Panc1 (cell line): ENCODE data around the gene PARS2. TPM values are rescaled to one million over a fixed set of nuclear protein-coding genes. Genes with fewer than 3 reads are reported as not detected.

Experiments
- ATAC-seq: fragments of 200-7000 bp; cut with Tn5 transposase; 2 replicates; pipeline ENCODE4 v1.9.1; 2020; ENCODE audit warnings: mild to moderate bottlenecking, moderate library complexity
- BruUV-seq: library from RNA; stranded (reverse); fragments of 400-500 nt; replicated peaks from 2 replicates; lab custom pipeline; 2021; lab: Mats Ljungman, UMichigan
- CTCF ChIA-PET: fragments of 300-600 bp; sonication (Branson Sonifier 250); formaldehyde crosslinking; loops from one replicate; lab custom pipeline; 2022; ENCODE audit warnings: antibody characterized with exemption; lab: Charles Lee
- POLR2A ChIA-PET: fragments of 300-600 bp; sonication (Branson Sonifier 250); formaldehyde crosslinking; loops from one replicate; lab custom pipeline; 2022; ENCODE audit warnings: antibody characterized with exemption; lab: Charles Lee
- DNase-seq: peaks from one replicate; pipeline ENCODE4 v3.0.0-alpha.2; 2010; ENCODE audit warnings: low read depth, low spot score
- H3K27ac ChIP-seq: 2 replicates; pipeline ENCODE4 v1.5.1; 2011; ENCODE audit warnings: mild to moderate bottlenecking, low read length, inconsistent platforms
- H3K27me3 ChIP-seq: fragments of 200-500 bp; sonication (Bioruptor generic); 2 replicates; pipeline ENCODE4 v1.6.0; 2014; ENCODE audit warnings: low read length, inconsistent platforms; ENCODE audit not compliant: control insufficient read depth, insufficient read depth
- H3K36me3 ChIP-seq: fragments of 200-500 bp; sonication (Bioruptor generic); 2 replicates; pipeline ENCODE4 v1.5.1; 2014; ENCODE audit warnings: inconsistent platforms, mild to moderate bottlenecking, low read length, moderate library complexity; ENCODE audit not compliant: control insufficient read depth, insufficient read depth
- H3K4me1 ChIP-seq: 2 replicates; pipeline ENCODE4 v1.5.1; 2011; ENCODE audit warnings: inconsistent platforms, mild to moderate bottlenecking, low read length, moderate library complexity; ENCODE audit not compliant: control insufficient read depth, insufficient read depth
- H3K4me3 ChIP-seq, 2 experiments: 2 replicates each; pipeline ENCODE4 v1.5.1; 2011 to 2012; ENCODE audit warnings: low read depth in 2 of 2, low read length in 2 of 2, mild to moderate bottlenecking in 2 of 2, inconsistent platforms in 1 of 2, moderate library complexity in 1 of 2
- H3K9me3 ChIP-seq: fragments of 200-500 bp; sonication (Bioruptor generic); 2 replicates; pipeline ENCODE4 v1.5.1; 2014; ENCODE audit warnings: low read depth, mild to moderate bottlenecking, inconsistent platforms, low read length, moderate library complexity; ENCODE audit not compliant: control insufficient read depth, insufficient read depth
- CTCF ChIP-seq: fragments of 450-650 bp; IDR thresholded peaks from 2 replicates; pipeline ENCODE4 v1.5.1; 2017; ENCODE audit warnings: mild to moderate bottlenecking
- POLR2AphosphoS5 ChIP-seq: IDR thresholded peaks from 2 replicates; pipeline ENCODE4 v1.6.1; 2012; ENCODE audit warnings: mild to moderate bottlenecking, low read depth, low read length, moderate library complexity
- REST ChIP-seq, 2 experiments: IDR thresholded peaks; 2 replicates each; pipeline ENCODE4 v1.6.1; 2011 to 2012; ENCODE audit warnings: low read depth in 2 of 2, control low read depth in 1 of 2, low read length in 1 of 2, mild to moderate bottlenecking in 1 of 2, moderate library complexity in 1 of 2; ENCODE audit not compliant: insufficient read depth in 1 of 2
- SIN3A ChIP-seq: IDR thresholded peaks from 2 replicates; pipeline ENCODE4 v1.6.1; 2012; ENCODE audit warnings: low read depth, mild to moderate bottlenecking, low read length, moderate library complexity, borderline replicate concordance; ENCODE audit not compliant: insufficient read depth
- TCF7L2 ChIP-seq: IDR thresholded peaks from 2 replicates; pipeline ENCODE4 v1.6.1; 2011; ENCODE audit warnings: mild to moderate bottlenecking, low read depth, low read length, inconsistent platforms
- in situ Hi-C: cut with HindIII; loops from 2 replicates; pipeline ENCODE4 v1.10.0; 2016; ENCODE audit warnings: low sequenced_read_pairs, low pct_unique_long_range_greater_than_20kb
- intact Hi-C: fragments of 100-400 bp; cut with micrococcal nuclease; formaldehyde crosslinking; loops from one replicate; pipeline ENCODE4 v1.10.0; 2022; ENCODE audit not compliant: unreplicated experiment
- total RNA-seq: library from RNA; stranded (reverse); gene quantifications from one replicate; pipeline ENCODE4 v1.2.1, GENCODE V29; 2021; ENCODE audit not compliant: unreplicated experiment

Gene PARS2
- total RNA-seq, 1 experiment from 2014 or later = 4.4 TPM

- intact Hi-C loops (no loop called here), in situ Hi-C loops (no loop called here)
- Histone ChIP-seq H3K4me3 (no peak overlapping the region), H3K27me3 (no peaks in the 10 kb centered on the region), H3K4me1 (no peaks in the 10 kb centered on the region), H3K9me3 (no peaks in the 10 kb centered on the region), H3K27ac (no peak overlapping the region), H3K36me3 (no peaks in the 10 kb centered on the region)
- no peak for DNase-seq
- no peak for ATAC-seq
- CTCF ChIA-PET = interaction anchor here (0.7 kb wide), 1 partner anchor 292 kb away, joined by 5 read pairs; no protein-coding TSS in a partner anchor
- POLR2A ChIA-PET = no interaction called here
- no TSS peak for BruUV-seq
- TF ChIP-seq REST (IDR thresholded peaks at IDR 0.05; ENCODE audit: insufficient read depth in 1 of 2, low read depth in 2 of 2, low read length in 1 of 2) (no peak), CTCF (no peak), TCF7L2 (no peak), POLR2AphosphoS5 (no peak), SIN3A (no peak)
Observed at GRCh38 chr1:54781023-54781723, 16.9 kb upstream of the PARS2 start.

DNA sequence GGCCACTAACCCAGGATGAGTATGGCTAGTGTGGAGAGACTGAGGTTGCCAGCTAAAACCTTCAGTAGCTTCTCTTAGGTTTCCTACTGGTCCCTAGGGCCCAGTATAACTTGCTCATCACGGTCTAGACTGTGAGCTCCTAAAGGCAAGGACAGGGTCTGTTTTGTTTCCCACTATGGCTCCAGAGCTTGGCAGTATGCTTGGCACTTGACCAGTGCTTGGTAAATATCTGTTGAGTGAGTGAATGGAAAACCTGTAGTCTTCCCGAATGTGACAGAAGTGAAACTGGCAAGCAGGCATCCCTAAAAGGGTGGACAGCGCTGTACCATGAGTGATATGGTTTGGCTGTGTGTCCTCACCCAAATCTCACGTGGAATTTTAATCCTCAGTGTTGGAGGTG, 13.1 kb upstream of the PARS2 start:
- ChIA-PET POLR2A (no interaction called here), CTCF (no interaction called here)
- Histone ChIP-seq H3K4me1 (no peaks in the 10 kb centered on the region), H3K36me3 (no peaks in the 10 kb centered on the region), H3K27me3 (no peaks in the 10 kb centered on the region), H3K9me3 (no peaks in the 10 kb centered on the region), H3K4me3 (no peak overlapping the region), H3K27ac (no peak overlapping the region)
- ATAC-seq = no peak
- BruUV-seq = no TSS peak
- intact Hi-C loops = no loop called here
- TF ChIP-seq REST (IDR thresholded peaks at IDR 0.05; ENCODE audit: insufficient read depth in 1 of 2, low read depth in 2 of 2, low read length in 1 of 2) (no peak), POLR2AphosphoS5 (no peak), SIN3A (no peak), TCF7L2 (no peak)
- in situ Hi-C loops = no loop called here
- DNase-seq = no peak
